SU-DHL-6 (cell line): Measurements from ENCODE around the gene MYBPHL.

Source experiments
- H2AFZ ChIP-seq: fragments of 200-600 bp; sonication (generic); 2 replicates; pipeline ENCODE4 v1.6.1; 2014; ENCODE audit warnings: low read depth, mild to moderate bottlenecking, moderate library complexity, mixed read lengths, antibody characterized with exemption, low read length; ENCODE audit not compliant: severe bottlenecking
- H3F3A ChIP-seq: fragments of 200-600 bp; shearing (Covaris generic); 2 replicates; pipeline ENCODE4 v1.6.0; 2016; ENCODE audit warnings: antibody characterized with exemption, mild to moderate bottlenecking; ENCODE audit not compliant: insufficient read depth
- H3K27ac ChIP-seq: fragments of 200-600 bp; sonication (generic); 2 replicates; pipeline ENCODE4 v1.5.1; 2016; ENCODE audit warnings: low read depth, mild to moderate bottlenecking, low read length, moderate library complexity, mixed read lengths
- H3K27me3 ChIP-seq: fragments of 200-600 bp; sonication (generic), shearing (Covaris generic); 2 replicates; pipeline ENCODE4 v1.6.0; 2014; ENCODE audit warnings: mild to moderate bottlenecking, low read length
- H3K36me3 ChIP-seq: fragments of 200-600 bp; sonication (generic); 2 replicates; pipeline ENCODE4 v1.6.1; 2014; ENCODE audit warnings: mild to moderate bottlenecking, low read length, mixed read lengths
- H3K4me2 ChIP-seq: fragments of 300-600, 200-600 bp; shearing (Covaris generic), sonication (generic); 2 replicates; pipeline ENCODE4 v1.6.0; 2014; ENCODE audit warnings: low read length, low read depth, mild to moderate bottlenecking; ENCODE audit not compliant: poor library complexity, severe bottlenecking
- H3K4me3 ChIP-seq: fragments of 200-600 bp; sonication (generic); 2 replicates; pipeline ENCODE4 v1.5.1; 2014; ENCODE audit warnings: antibody characterized with exemption, low read length, mild to moderate bottlenecking, mixed read lengths; ENCODE audit not compliant: insufficient read depth, poor library complexity, severe bottlenecking
- H3K79me2 ChIP-seq: fragments of 200-600 bp; sonication (generic); 2 replicates; pipeline ENCODE4 v1.6.1; 2014; ENCODE audit warnings: mild to moderate bottlenecking, low read length, moderate library complexity; ENCODE audit not compliant: insufficient read depth
- H3K9ac ChIP-seq: fragments of 200-600 bp; sonication (generic); 2 replicates; pipeline ENCODE4 v1.7.0; 2014; ENCODE audit warnings: mild to moderate bottlenecking, low read length
- H3K9me2 ChIP-seq: fragments of 200-600 bp; sonication (generic); replicated peaks from 2 replicates; pipeline ENCODE4 v1.6.1; 2014; ENCODE audit warnings: low read length; ENCODE audit not compliant: insufficient read depth
- H3K9me3 ChIP-seq: fragments of 200-600 bp; sonication (generic); 2 replicates; pipeline ENCODE4 v1.6.1; 2014; ENCODE audit warnings: low read length, mixed read lengths; ENCODE audit not compliant: insufficient read depth
- H4K20me1 ChIP-seq: fragments of 200-600 bp; sonication (generic); 2 replicates; pipeline ENCODE4 v1.6.1; 2014; ENCODE audit warnings: low read depth, mild to moderate bottlenecking, antibody characterized with exemption, low read length, moderate library complexity, mixed read lengths
- CTCF ChIP-seq: fragments of 200-600 bp; sonication (generic); IDR thresholded peaks from one replicate; pipeline ENCODE4 v1.5.1; 2017; ENCODE audit warnings: antibody characterized with exemption, mild to moderate bottlenecking, low read length, moderate library complexity; ENCODE audit not compliant: insufficient read depth, poor library complexity, severe bottlenecking
- EZH2phosphoT487 ChIP-seq: fragments of 200-600 bp; sonication (generic), shearing (Covaris generic); conservative IDR thresholded peaks from 2 replicates; pipeline ENCODE4 v1.6.1; 2018; ENCODE audit warnings: mild to moderate bottlenecking, antibody characterized with exemption, low read length, moderate library complexity, mixed read lengths

MYBPHL gene

DNA sequence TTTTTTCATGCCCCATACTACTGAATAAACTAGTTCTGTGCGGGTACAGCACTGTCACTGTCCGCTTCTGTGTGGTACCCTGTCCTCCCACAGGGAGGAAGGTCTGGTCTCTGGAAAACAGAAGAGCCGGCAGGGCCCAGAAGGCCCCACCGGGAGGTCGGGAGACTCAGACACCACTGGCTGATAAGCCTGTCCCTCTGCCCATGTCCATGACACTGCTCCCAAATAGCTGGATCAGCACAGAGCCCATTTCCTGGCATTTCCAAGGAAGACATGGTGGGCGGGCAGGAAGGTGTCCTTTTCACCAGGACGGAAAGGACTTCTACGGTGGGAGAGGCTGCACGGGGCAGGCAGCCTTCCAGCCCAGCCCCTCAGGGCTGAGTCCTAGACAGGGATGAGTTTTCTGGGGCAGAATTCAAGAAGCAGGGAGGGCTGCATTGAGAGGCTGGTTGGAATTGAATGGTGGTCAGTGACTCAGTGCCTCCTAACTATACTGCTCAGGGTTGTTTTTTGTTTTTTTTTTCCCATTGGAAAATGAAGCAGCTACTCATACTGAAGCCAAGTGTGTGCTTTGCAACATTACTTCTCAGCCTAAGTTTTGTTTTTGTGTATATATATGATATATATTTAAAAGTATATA is 31.0 kb downstream of the MYBPHL start:
- H3K79me2 ChIP-seq, result no peaks in the 10 kb centered on the region
- H3K27me3 ChIP-seq, result no peaks in the 10 kb centered on the region
- no peak overlapping the region for H3K27ac ChIP-seq
- no peaks in the 10 kb centered on the region for H3K36me3 ChIP-seq
- no peaks in the 10 kb centered on the region for H4K20me1 ChIP-seq
- TF ChIP-seq CTCF (no peak), EZH2phosphoT487 (no peak)
- H3K9me3 ChIP-seq, result no peaks in the 10 kb centered on the region
- H3F3A ChIP-seq, result no peaks in the 10 kb centered on the region; the same call in 1 of the 2 replicates
- H2AFZ ChIP-seq, result no peak overlapping the region
- no peak overlapping the region for H3K4me2 ChIP-seq
- H3K4me3 ChIP-seq, result no peak overlapping the region
- no peak overlapping the region for H3K9ac ChIP-seq
- no peaks in the 10 kb centered on the region for H3K9me2 ChIP-seq

DNA sequence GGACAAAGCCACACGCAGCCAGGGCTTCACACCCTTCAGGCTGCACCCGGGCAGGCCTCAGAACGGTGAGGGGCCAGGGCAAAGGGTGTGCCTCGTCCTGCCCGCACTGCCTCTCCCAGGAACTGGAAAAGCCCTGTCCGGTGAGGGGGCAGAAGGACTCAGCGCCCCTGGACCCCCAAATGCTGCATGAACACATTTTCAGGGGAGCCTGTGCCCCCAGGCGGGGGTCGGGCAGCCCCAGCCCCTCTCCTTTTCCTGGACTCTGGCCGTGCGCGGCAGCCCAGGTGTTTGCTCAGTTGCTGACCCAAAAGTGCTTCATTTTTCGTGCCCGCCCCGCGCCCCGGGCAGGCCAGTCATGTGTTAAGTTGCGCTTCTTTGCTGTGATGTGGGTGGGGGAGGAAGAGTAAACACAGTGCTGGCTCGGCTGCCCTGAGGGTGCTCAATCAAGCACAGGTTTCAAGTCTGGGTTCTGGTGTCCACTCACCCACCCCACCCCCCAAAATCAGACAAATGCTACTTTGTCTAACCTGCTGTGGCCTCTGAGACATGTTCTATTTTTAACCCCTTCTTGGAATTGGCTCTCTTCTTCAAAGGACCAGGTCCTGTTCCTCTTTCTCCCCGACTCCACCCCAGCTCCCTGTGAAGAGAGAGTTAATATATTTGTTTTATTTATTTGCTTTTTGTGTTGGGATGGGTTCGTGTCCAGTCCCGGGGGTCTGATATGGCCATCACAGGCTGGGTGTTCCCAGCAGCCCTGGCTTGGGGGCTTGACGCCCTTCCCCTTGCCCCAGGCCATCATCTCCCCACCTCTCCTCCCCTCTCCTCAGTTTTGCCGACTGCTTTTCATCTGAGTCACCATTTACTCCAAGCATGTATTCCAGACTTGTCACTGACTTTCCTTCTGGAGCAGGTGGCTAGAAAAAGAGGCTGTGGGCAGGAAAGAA is 32.0 kb downstream of the MYBPHL start:
- no peaks in the 10 kb centered on the region for H3K27me3 ChIP-seq
- H3K4me2 ChIP-seq, result no peak overlapping the region
- H3K4me3 ChIP-seq, result no peak overlapping the region
- H4K20me1 ChIP-seq, result no peaks in the 10 kb centered on the region
- H2AFZ ChIP-seq, result no peak overlapping the region
- no peaks in the 10 kb centered on the region for H3K36me3 ChIP-seq
- no peak for TF ChIP-seq CTCF
- no peak for TF ChIP-seq EZH2phosphoT487
- no peaks in the 10 kb centered on the region for H3K9me2 ChIP-seq
- no peaks in the 10 kb centered on the region for H3K79me2 ChIP-seq
- H3F3A ChIP-seq, result no peaks in the 10 kb centered on the region; the same call in 1 of the 2 replicates
- no peak overlapping the region for H3K9ac ChIP-seq
- no peak overlapping the region for H3K27ac ChIP-seq
- H3K9me3 ChIP-seq, result no peaks in the 10 kb centered on the region

- Histone ChIP-seq H3K4me2 (no peak overlapping the region), H3K4me3 (no peak overlapping the region), H3K36me3 (no peaks in the 10 kb centered on the region), H3K27ac (no peak overlapping the region), H3K9me3 (no peaks in the 10 kb centered on the region), H3K79me2 (no peaks in the 10 kb centered on the region), H3K27me3 (no peaks in the 10 kb centered on the region), H4K20me1 (no peaks in the 10 kb centered on the region), H2AFZ (no peak overlapping the region), H3F3A (no peaks in the 10 kb centered on the region; the same call in 1 of the 2 replicates), H3K9me2 (no peaks in the 10 kb centered on the region), H3K9ac (no peak overlapping the region)
- TF ChIP-seq CTCF (no peak), EZH2phosphoT487 (no peak)
Observed at GRCh38 chr1:109273570-109274288, 33.1 kb downstream of the MYBPHL start.
